ENCODE results near the gene PRSS37.

Gene PRSS37

GRCh38 chr7:141789917-141790316 is 51.4 kb downstream of the PRSS37 start, which contains the start of gene TAS2R5:
TAS2R5 (plus strand) TSS chr7:141790217; CDS start chr7:141790362, 145 bp downstream.
- H3K4me3 ChIP-seq (ENCODE audit: low read depth, low read length): no peak within 1 kb of the TSS

- no peak overlapping the region for H3K4me3 ChIP-seq (ENCODE audit: low read depth, low read length)
These were observed 53.0 kb downstream of the PRSS37 start for GRCh38 chr7:141788296-141788695.

Measured in iPS-11a (cell line).